ENCODE measurements around the gene TMEM169. TPM values are rescaled to one million over a fixed set of nuclear protein-coding genes. Genes with fewer than 3 reads are reported as not detected.

Gene TMEM169
- total RNA-seq, 2 donors from 2014 or later = 1.1 to 3.8 TPM

- Histone ChIP-seq H3K27me3 (ENCODE audit: control insufficient read depth, insufficient read depth, low read length, poor library complexity, severe bottlenecking) (no peaks in the 10 kb centered on the region), H3K27ac (ENCODE audit: low read depth, low read length) (no peak overlapping the region), H3K9me3 (ENCODE audit: control insufficient read depth, low read length) (peaks cover 10% of the 10 kb centered on the region), H3K4me1 (ENCODE audit: control insufficient read depth, insufficient read depth, low read length) (no peaks in the 10 kb centered on the region), H3K36me3 (ENCODE audit: control insufficient read depth, insufficient read depth, low read length) (peaks cover 13% of the 10 kb centered on the region), H3K4me3 (ENCODE audit: low read length) (no peak overlapping the region), H3K9ac (ENCODE audit: extremely low read depth, low read length, poor library complexity, severe bottlenecking) (no peak overlapping the region)
- H3K27ac Mint-ChIP-seq = no peak overlapping the region
- H3K4me1 Mint-ChIP-seq = peaks cover 3% of the 10 kb centered on the region
- 88 to 94% methylated on average over 4 of the region's 4 CpGs for WGBS, 2 experiments (ENCODE audit: insufficient coverage in 1 of 2, insufficient read length in 1 of 2)
- peaks cover 25% of the 10 kb centered on the region for H3K36me3 Mint-ChIP-seq (ENCODE audit: low read depth)
- no peak overlapping the region for H3K4me3 Mint-ChIP-seq
- no peak for DNase-seq
- peaks cover 11% of the 10 kb centered on the region for H3K9me3 Mint-ChIP-seq
- no peak for TF ChIP-seq CTCF (conservative IDR thresholded peaks at IDR 0.05)
- H3K27me3 Mint-ChIP-seq (ENCODE audit: insufficient read depth) = no peaks in the 10 kb centered on the region
Measured at GRCh38 chr2:216055680-216056079, 26.0 kb upstream of the TMEM169 start.

- Histone ChIP-seq H3K4me3 (ENCODE audit: low read length) (no peak overlapping the region), H3K36me3 (ENCODE audit: control insufficient read depth, insufficient read depth, low read length) (peaks cover 13% of the 10 kb centered on the region), H3K4me1 (ENCODE audit: control insufficient read depth, insufficient read depth, low read length) (no peaks in the 10 kb centered on the region), H3K9me3 (ENCODE audit: control insufficient read depth, low read length) (peaks cover 6% of the 10 kb centered on the region), H3K27me3 (ENCODE audit: control insufficient read depth, insufficient read depth, low read length, poor library complexity, severe bottlenecking) (no peaks in the 10 kb centered on the region), H3K27ac (ENCODE audit: low read depth, low read length) (no peak overlapping the region), H3K9ac (ENCODE audit: extremely low read depth, low read length, poor library complexity, severe bottlenecking) (no peak overlapping the region)
- Mint-ChIP-seq H3K27me3 (ENCODE audit: insufficient read depth) (no peaks in the 10 kb centered on the region), H3K4me3 (no peak overlapping the region), H3K9me3 (peaks cover 8% of the 10 kb centered on the region), H3K4me1 (peaks cover 3% of the 10 kb centered on the region), H3K36me3 (ENCODE audit: low read depth) (peaks cover 18% of the 10 kb centered on the region), H3K27ac (no peak overlapping the region)
- 88 to 97% methylated on average over 2 of the region's 3 CpGs for WGBS, 2 experiments (ENCODE audit: insufficient coverage in 1 of 2, insufficient read length in 1 of 2)
- TF ChIP-seq CTCF (conservative IDR thresholded peaks at IDR 0.05) = no peak
- DNase-seq = no peak
Measured at GRCh38 chr2:216056739-216057138, 25.0 kb upstream of the TMEM169 start.

GRCh38 chr2:216057688-216058193, 24.0 kb upstream of the TMEM169 start:
- no peak overlapping the region for H3K4me3 ChIP-seq (ENCODE audit: low read length)
- WGBS, 2 experiments (ENCODE audit: insufficient coverage in 1 of 2, insufficient read length in 1 of 2) = 89 to 92% methylated on average over 4 to 7 of the region's 7 CpGs
- H3K27ac Mint-ChIP-seq = no peak overlapping the region
- no peak overlapping the region for H3K27ac ChIP-seq (ENCODE audit: low read depth, low read length)
- H3K9me3 ChIP-seq (ENCODE audit: control insufficient read depth, low read length) = peaks cover 1% of the 10 kb centered on the region
- H3K36me3 Mint-ChIP-seq (ENCODE audit: low read depth) = peaks cover 14% of the 10 kb centered on the region
- no peak overlapping the region for H3K9ac ChIP-seq (ENCODE audit: extremely low read depth, low read length, poor library complexity, severe bottlenecking)
- no peak for DNase-seq
- no peak overlapping the region for H3K4me3 Mint-ChIP-seq
- H3K36me3 ChIP-seq (ENCODE audit: control insufficient read depth, insufficient read depth, low read length) = peaks cover 14% of the 10 kb centered on the region
- no peaks in the 10 kb centered on the region for H3K27me3 ChIP-seq (ENCODE audit: control insufficient read depth, insufficient read depth, low read length, poor library complexity, severe bottlenecking)
- H3K27me3 Mint-ChIP-seq (ENCODE audit: insufficient read depth) = no peaks in the 10 kb centered on the region
- no peaks in the 10 kb centered on the region for H3K4me1 ChIP-seq (ENCODE audit: control insufficient read depth, insufficient read depth, low read length)
- peaks cover 3% of the 10 kb centered on the region for H3K4me1 Mint-ChIP-seq
- no peak for TF ChIP-seq CTCF (conservative IDR thresholded peaks at IDR 0.05)
- peaks cover 3% of the 10 kb centered on the region for H3K9me3 Mint-ChIP-seq

Data from endodermal cell (in vitro differentiated cells).